Measurements from ENCODE around the gene DNAH3.
"Not testable (repeated sequence)": the region's sequence is repeated elsewhere in the genome, so short reads cannot be mapped to it uniquely, and the experiment has no call there.

The DNAH3 gene

GRCh38 chr16:20938426-20938825 is 212.2 kb downstream of the DNAH3 start:
- DNase-seq, result peak; percentile 52

GRCh38 chr16:20937736-20938135 is 212.9 kb downstream of the DNAH3 start:
- no peak for DNase-seq

GRCh38 chr16:20933589-20933988 is 217.1 kb downstream of the DNAH3 start:
- DNase-seq, result no peak

- DNase-seq, result no peak
Observed at GRCh38 chr16:20931066-20931600, 219.5 kb downstream of the DNAH3 start.

- no peak for DNase-seq
Observed at GRCh38 chr16:20930365-20930690, 220.3 kb downstream of the DNAH3 start.

GRCh38 chr16:20929676-20930364 is 220.8 kb downstream of the DNAH3 start:
- not testable (repeated sequence) for DNase-seq

- no peak for DNase-seq
Observed at GRCh38 chr16:20928774-20929411, 221.8 kb downstream of the DNAH3 start.

GRCh38 chr16:20925751-20926150 is 224.9 kb downstream of the DNAH3 start:
- no peak for DNase-seq

GRCh38 chr16:20923876-20924275 is 226.8 kb downstream of the DNAH3 start:
- no peak for DNase-seq

- no peak for DNase-seq
Observed at GRCh38 chr16:20920799-20921198, 229.8 kb downstream of the DNAH3 start.

GRCh38 chr16:20920091-20920490 is 230.6 kb downstream of the DNAH3 start:
- no peak for DNase-seq

GRCh38 chr16:20918486-20919239 is 232.0 kb downstream of the DNAH3 start:
- peak; percentile 61 for DNase-seq

GRCh38 chr16:20916942-20917341 is 233.7 kb downstream of the DNAH3 start:
- DNase-seq, result no peak

GRCh38 chr16:20916289-20916688 is 234.4 kb downstream of the DNAH3 start:
- DNase-seq, result no peak

GRCh38 chr16:20911361-20911760 is 239.3 kb downstream of the DNAH3 start:
- peak; percentile 43 for DNase-seq

GRCh38 chr16:20910781-20911321 is 239.8 kb downstream of the DNAH3 start:
- DNase-seq, result peak; percentile 94

GRCh38 chr16:20906341-20907255 is 244.0 kb downstream of the DNAH3 start:
- DNase-seq, result peak; percentile 93

GRCh38 chr16:20905576-20905975 is 245.1 kb downstream of the DNAH3 start:
- no peak for DNase-seq

GRCh38 chr16:20904507-20905081 is 246.1 kb downstream of the DNAH3 start:
- peak; percentile 85 for DNase-seq

- no peak for DNase-seq
Observed at GRCh38 chr16:20903899-20904506, 246.6 kb downstream of the DNAH3 start.

GRCh38 chr16:20903116-20903898 is 247.3 kb downstream of the DNAH3 start:
- DNase-seq, result no peak

All from fibroblast of skin of right quadriceps (primary cell).